DOHH2 (cell line): ENCODE data around the gene RIPPLY2.

Experiments
- H3F3A ChIP-seq: fragments of 200-600 bp; sonication (generic), shearing (Covaris generic); 2 replicates; pipeline ENCODE4 v1.6.0; 2016; ENCODE audit warnings: antibody characterized with exemption, mild to moderate bottlenecking; ENCODE audit not compliant: control insufficient read depth, insufficient read depth
- H3K27ac ChIP-seq: fragments of 200-600 bp; sonication (generic); 2 replicates; pipeline ENCODE4 v1.5.1; 2014; ENCODE audit warnings: low read depth, mild to moderate bottlenecking, low read length, moderate library complexity
- H3K27me3 ChIP-seq: fragments of 200-600 bp; sonication (generic); 2 replicates; pipeline ENCODE4 v1.6.1; 2014; ENCODE audit warnings: mild to moderate bottlenecking, low read length, mixed read lengths; ENCODE audit not compliant: control insufficient read depth
- H3K36me3 ChIP-seq: fragments of 200-600 bp; sonication (generic); 2 replicates; pipeline ENCODE4 v1.6.1; 2014; ENCODE audit warnings: mild to moderate bottlenecking, low read length, moderate library complexity, mixed read lengths; ENCODE audit not compliant: control insufficient read depth
- H3K4me1 ChIP-seq: fragments of 200-600 bp; sonication (generic); 2 replicates; pipeline ENCODE4 v1.6.1; 2014; ENCODE audit warnings: mild to moderate bottlenecking, low read length, mixed read lengths; ENCODE audit not compliant: control insufficient read depth
- H3K4me2 ChIP-seq: fragments of 200-600 bp; sonication (generic); 2 replicates; pipeline ENCODE4 v1.6.0; 2014; ENCODE audit warnings: mild to moderate bottlenecking, low read length, moderate library complexity
- H3K4me3 ChIP-seq: fragments of 200-600 bp; sonication (generic); 2 replicates; pipeline ENCODE4 v1.5.1; 2014; ENCODE audit warnings: mild to moderate bottlenecking, low read length, mixed read lengths
- H3K79me2 ChIP-seq: fragments of 200-600 bp; sonication (generic); 2 replicates; pipeline ENCODE4 v1.6.1; 2014; ENCODE audit warnings: mild to moderate bottlenecking, low read length, mixed read lengths; ENCODE audit not compliant: control insufficient read depth
- H3K9me2 ChIP-seq: fragments of 200-600 bp; sonication (generic); replicated peaks from 2 replicates; pipeline ENCODE4 v1.6.1; 2014; ENCODE audit warnings: mild to moderate bottlenecking, low read length, mixed read lengths; ENCODE audit not compliant: control insufficient read depth
- H3K9me3 ChIP-seq: fragments of 200-600 bp; sonication (generic); 2 replicates; pipeline ENCODE4 v1.6.1; 2014; ENCODE audit warnings: antibody characterized with exemption, low read length, mixed read lengths; ENCODE audit not compliant: control insufficient read depth, insufficient read depth
- H4K20me1 ChIP-seq: fragments of 200-600 bp; sonication (generic); 2 replicates; pipeline ENCODE4 v1.6.0; 2014; ENCODE audit warnings: low read depth, mild to moderate bottlenecking, antibody characterized with exemption, low read length, moderate library complexity; ENCODE audit not compliant: control insufficient read depth, insufficient read depth
- CTCF ChIP-seq: fragments of 200-600 bp; sonication (generic); IDR thresholded peaks from one replicate; pipeline ENCODE4 v1.5.1; 2014; ENCODE audit warnings: antibody characterized with exemption, mild to moderate bottlenecking, low read depth, low read length; ENCODE audit not compliant: poor library complexity, severe bottlenecking
- EZH2phosphoT487 ChIP-seq: fragments of 200-600 bp; sonication (generic); IDR thresholded peaks from 2 replicates; pipeline ENCODE4 v1.6.1; 2017; ENCODE audit warnings: borderline replicate concordance, mild to moderate bottlenecking, antibody characterized with exemption, low read length, moderate library complexity, mixed read lengths

Gene RIPPLY2

GRCh38 chr6:83838727-83839126 lies 14.4 kb upstream of the RIPPLY2 start:
- Histone ChIP-seq H3K27me3 (no peaks in the 10 kb centered on the region), H4K20me1 (no peaks in the 10 kb centered on the region), H3K4me1 (no peaks in the 10 kb centered on the region), H3K9me2 (no peaks in the 10 kb centered on the region), H3K9me3 (no peaks in the 10 kb centered on the region), H3K4me3 (no peak overlapping the region), H3K27ac (no peak overlapping the region), H3F3A (no peaks in the 10 kb centered on the region), H3K36me3 (no peaks in the 10 kb centered on the region), H3K79me2 (no peaks in the 10 kb centered on the region), H3K4me2 (no peak overlapping the region)
- TF ChIP-seq CTCF = no peak
- no peak for TF ChIP-seq EZH2phosphoT487

- H3K27me3 ChIP-seq = peaks cover 4% of the 10 kb centered on the region; the same call in 1 of the 2 replicates
These were observed 9.0 kb upstream of the RIPPLY2 start for GRCh38 chr6:83844170-83844569.

GRCh38 chr6:83846291-83846690 lies 6.9 kb upstream of the RIPPLY2 start:
- no peaks in the 10 kb centered on the region for H3K79me2 ChIP-seq
- no peaks in the 10 kb centered on the region for H3K36me3 ChIP-seq
- H4K20me1 ChIP-seq = no peaks in the 10 kb centered on the region
- H3K4me2 ChIP-seq = no peak overlapping the region
- H3K4me1 ChIP-seq = no peaks in the 10 kb centered on the region
- TF ChIP-seq CTCF = no peak
- TF ChIP-seq EZH2phosphoT487 = no peak
- no peaks in the 10 kb centered on the region for H3K9me3 ChIP-seq
- no peaks in the 10 kb centered on the region for H3F3A ChIP-seq
- peaks cover 4% of the 10 kb centered on the region; the same call in 1 of the 2 replicates for H3K27me3 ChIP-seq
- no peak overlapping the region for H3K27ac ChIP-seq
- H3K9me2 ChIP-seq = no peaks in the 10 kb centered on the region
- no peak overlapping the region for H3K4me3 ChIP-seq

More at GRCh38 chr6:83844170-83844569, 9.0 kb upstream of the RIPPLY2 start:
- H3K4me3 ChIP-seq = no peak overlapping the region
- no peaks in the 10 kb centered on the region for H3K4me1 ChIP-seq
- no peak overlapping the region for H3K4me2 ChIP-seq
- H3F3A ChIP-seq = no peaks in the 10 kb centered on the region
- H3K9me2 ChIP-seq = no peaks in the 10 kb centered on the region
- no peak for TF ChIP-seq EZH2phosphoT487
- TF ChIP-seq CTCF = no peak
- no peaks in the 10 kb centered on the region for H3K9me3 ChIP-seq
- no peak overlapping the region for H3K27ac ChIP-seq
- no peaks in the 10 kb centered on the region for H3K79me2 ChIP-seq
- no peaks in the 10 kb centered on the region for H3K36me3 ChIP-seq
- no peaks in the 10 kb centered on the region for H4K20me1 ChIP-seq

- TF ChIP-seq EZH2phosphoT487 (no peak), CTCF (no peak)
- no peaks in the 10 kb centered on the region for H3F3A ChIP-seq
- peaks cover 4% of the 10 kb centered on the region; the same call in 1 of the 2 replicates for H3K27me3 ChIP-seq
- no peak overlapping the region for H3K27ac ChIP-seq
- no peak overlapping the region for H3K4me2 ChIP-seq
- H3K9me2 ChIP-seq = no peaks in the 10 kb centered on the region
- no peaks in the 10 kb centered on the region for H4K20me1 ChIP-seq
- H3K79me2 ChIP-seq = no peaks in the 10 kb centered on the region
- H3K4me1 ChIP-seq = no peaks in the 10 kb centered on the region
- H3K4me3 ChIP-seq = no peak overlapping the region
- no peaks in the 10 kb centered on the region for H3K36me3 ChIP-seq
- H3K9me3 ChIP-seq = no peaks in the 10 kb centered on the region
These were observed 6.0 kb upstream of the RIPPLY2 start for GRCh38 chr6:83847179-83847578.
